Left ventricle myocardium inferior (tissue), 1 donor: ENCODE measurements around the gene EVA1C. TPM values are rescaled to one million over a fixed set of nuclear protein-coding genes. Genes with fewer than 3 reads are reported as not detected.
"Not testable (repeated sequence)": the region's sequence is repeated elsewhere in the genome, so short reads cannot be mapped to it uniquely, and the experiment has no call there.

ENCODE experiments used
- DNase-seq: peaks from one replicate; pipeline ENCODE4 v3.0.0-alpha.2; 2020
- H3K27ac ChIP-seq: fragments of 200-600 bp; replicated peaks from 2 replicates; pipeline ENCODE4 v1.8.0; 2021
- H3K27me3 ChIP-seq: fragments of 200-600 bp; 2 replicates; pipeline ENCODE4 v1.8.0; 2021; ENCODE audit warnings: low read depth
- H3K36me3 ChIP-seq: fragments of 200-600 bp; 2 replicates; pipeline ENCODE4 v1.8.0; 2021
- H3K4me1 ChIP-seq: fragments of 200-600 bp; 2 replicates; pipeline ENCODE4 v1.8.0; 2021
- H3K4me3 ChIP-seq: fragments of 200-600 bp; 2 replicates; pipeline ENCODE4 v1.8.0; 2021; ENCODE audit warnings: mild to moderate bottlenecking, moderate library complexity
- H3K9me3 ChIP-seq: fragments of 200-600 bp; replicated peaks from 2 replicates; pipeline ENCODE4 v1.8.0; 2021
- intact Hi-C: fragments of 100-400 bp; cut with micrococcal nuclease; formaldehyde crosslinking; loops from one replicate; pipeline ENCODE4 v1.11.0; 2022
- total RNA-seq: library from RNA; stranded (reverse); fragmentation: NEBNext Ultra II Directional; extraction: Animal tissue kit (Norgen Biotek cat#: 25700); gene quantifications from one replicate; pipeline ENCODE4 v1.2.1, GENCODE V29; 2021
- TF ChIP-seq, protein P1 (sequence below): fragments of 200-600 bp; IDR thresholded peaks from 2 replicates; pipeline ENCODE4 v1.8.0; 2021; ENCODE audit warnings: antibody characterized with exemption, mild to moderate bottlenecking, borderline replicate concordance
- donor health status: DM: no; HTN: yes; CAD: no; lungs with severe emphysema.

The EVA1C gene
- total RNA-seq, 1 donor from 2014 or later, result 13.9 TPM

GRCh38 chr21:32437729-32438128 is 25.2 kb downstream of the EVA1C start:
- Histone ChIP-seq H3K27ac (peak overlapping the region; percentile 19), H3K36me3 (peaks cover 4% of the 10 kb centered on the region), H3K4me3 (no peak overlapping the region), H3K27me3 (no peaks in the 10 kb centered on the region), H3K4me1 (peaks cover 64% of the 10 kb centered on the region), H3K9me3 (no peaks in the 10 kb centered on the region)
- TF ChIP-seq, protein P1, sequence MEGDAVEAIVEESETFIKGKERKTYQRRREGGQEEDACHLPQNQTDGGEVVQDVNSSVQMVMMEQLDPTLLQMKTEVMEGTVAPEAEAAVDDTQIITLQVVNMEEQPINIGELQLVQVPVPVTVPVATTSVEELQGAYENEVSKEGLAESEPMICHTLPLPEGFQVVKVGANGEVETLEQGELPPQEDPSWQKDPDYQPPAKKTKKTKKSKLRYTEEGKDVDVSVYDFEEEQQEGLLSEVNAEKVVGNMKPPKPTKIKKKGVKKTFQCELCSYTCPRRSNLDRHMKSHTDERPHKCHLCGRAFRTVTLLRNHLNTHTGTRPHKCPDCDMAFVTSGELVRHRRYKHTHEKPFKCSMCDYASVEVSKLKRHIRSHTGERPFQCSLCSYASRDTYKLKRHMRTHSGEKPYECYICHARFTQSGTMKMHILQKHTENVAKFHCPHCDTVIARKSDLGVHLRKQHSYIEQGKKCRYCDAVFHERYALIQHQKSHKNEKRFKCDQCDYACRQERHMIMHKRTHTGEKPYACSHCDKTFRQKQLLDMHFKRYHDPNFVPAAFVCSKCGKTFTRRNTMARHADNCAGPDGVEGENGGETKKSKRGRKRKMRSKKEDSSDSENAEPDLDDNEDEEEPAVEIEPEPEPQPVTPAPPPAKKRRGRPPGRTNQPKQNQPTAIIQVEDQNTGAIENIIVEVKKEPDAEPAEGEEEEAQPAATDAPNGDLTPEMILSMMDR, result no peak
- DNase-seq, result no peak
- intact Hi-C loops, result no loop called here

DNA sequence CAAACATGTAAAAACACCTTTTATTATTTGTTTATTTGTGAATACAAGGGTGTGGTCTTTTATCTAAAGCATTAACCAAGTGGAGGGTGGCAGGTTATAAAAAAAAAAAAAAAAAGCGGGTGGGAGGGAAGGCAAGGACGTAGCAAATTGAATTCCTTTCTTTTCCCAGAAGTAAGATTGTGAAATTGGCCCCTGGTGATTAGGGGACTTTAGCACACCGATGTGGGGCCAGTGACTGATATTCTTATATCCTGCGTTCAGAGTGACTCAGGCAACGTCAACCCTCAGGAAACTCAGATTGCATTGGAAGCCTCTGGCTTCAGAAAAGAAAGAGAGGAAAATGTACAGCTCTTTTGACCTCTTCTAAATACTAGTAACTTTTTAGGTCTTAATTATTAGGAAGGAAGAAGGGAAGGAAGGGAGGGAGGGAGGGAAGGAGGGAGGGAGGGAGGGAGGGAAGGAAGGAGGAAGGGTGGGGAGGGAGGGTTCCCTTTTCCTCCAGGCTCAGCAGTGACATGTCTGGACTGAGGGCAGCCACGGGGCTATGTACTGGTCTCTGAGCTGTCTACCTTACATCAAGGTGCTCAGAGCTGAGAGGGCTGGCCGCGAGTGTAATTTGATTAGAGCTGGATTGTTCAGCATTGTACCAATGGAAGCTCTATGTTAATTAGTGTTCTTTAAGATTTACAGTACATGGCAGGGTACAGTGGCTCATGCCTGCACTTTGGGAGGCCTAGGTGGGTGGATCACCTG is 30.2 kb downstream of the EVA1C start:
- intact Hi-C loops, result no loop called here
- TF ChIP-seq, protein P1, result no peak
- Histone ChIP-seq H3K27ac (no peak overlapping the region), H3K36me3 (peaks cover 16% of the 10 kb centered on the region), H3K27me3 (no peaks in the 10 kb centered on the region), H3K4me3 (no peak overlapping the region), H3K4me1 (peaks cover 37% of the 10 kb centered on the region), H3K9me3 (peaks cover 13% of the 10 kb centered on the region)
- DNase-seq, result no peak

- TF ChIP-seq, protein P1, result no peak
- no peak overlapping the region for H3K27ac ChIP-seq
- H3K4me3 ChIP-seq, result no peak overlapping the region
- intact Hi-C loops, result no loop called here
- H3K4me1 ChIP-seq, result peaks cover 49% of the 10 kb centered on the region
- no peaks in the 10 kb centered on the region for H3K27me3 ChIP-seq
- DNase-seq, result no peak
- peaks cover 12% of the 10 kb centered on the region for H3K36me3 ChIP-seq
- peaks cover 13% of the 10 kb centered on the region for H3K9me3 ChIP-seq
These were observed 32.6 kb downstream of the EVA1C start for GRCh38 chr21:32445101-32445500.

- H3K27me3 ChIP-seq, H3K4me3 ChIP-seq, DNase-seq, intact Hi-C loops: not testable (repeated sequence)
- Histone ChIP-seq H3K36me3 (peaks cover 12% of the 10 kb centered on the region), H3K27ac (peak overlapping the region; percentile 19), H3K9me3 (peaks cover 13% of the 10 kb centered on the region), H3K4me1 (peaks cover 58% of the 10 kb centered on the region)
These were observed 33.9 kb downstream of the EVA1C start for GRCh38 chr21:32446440-32446839.

- DNase-seq, result no peak
- H3K27ac ChIP-seq, result no peak overlapping the region
- intact Hi-C loops, result no loop called here
- peaks cover 13% of the 10 kb centered on the region for H3K9me3 ChIP-seq
- no peaks in the 10 kb centered on the region for H3K27me3 ChIP-seq
- H3K36me3 ChIP-seq, result peaks cover 12% of the 10 kb centered on the region
- peaks cover 59% of the 10 kb centered on the region for H3K4me1 ChIP-seq
- no peak overlapping the region for H3K4me3 ChIP-seq
- TF ChIP-seq, protein P1, result no peak
These were observed 34.7 kb downstream of the EVA1C start for GRCh38 chr21:32447224-32447623.

- Histone ChIP-seq H3K9me3 (peaks cover 3% of the 10 kb centered on the region), H3K36me3 (peaks cover 4% of the 10 kb centered on the region), H3K27me3 (no peaks in the 10 kb centered on the region), H3K4me3 (no peak overlapping the region), H3K4me1 (peaks cover 59% of the 10 kb centered on the region), H3K27ac (no peak overlapping the region)
- TF ChIP-seq, protein P1, result no peak
- intact Hi-C loops, result no loop called here
- DNase-seq, result no peak
These were observed 36.5 kb downstream of the EVA1C start for GRCh38 chr21:32448803-32449594.

DNA sequence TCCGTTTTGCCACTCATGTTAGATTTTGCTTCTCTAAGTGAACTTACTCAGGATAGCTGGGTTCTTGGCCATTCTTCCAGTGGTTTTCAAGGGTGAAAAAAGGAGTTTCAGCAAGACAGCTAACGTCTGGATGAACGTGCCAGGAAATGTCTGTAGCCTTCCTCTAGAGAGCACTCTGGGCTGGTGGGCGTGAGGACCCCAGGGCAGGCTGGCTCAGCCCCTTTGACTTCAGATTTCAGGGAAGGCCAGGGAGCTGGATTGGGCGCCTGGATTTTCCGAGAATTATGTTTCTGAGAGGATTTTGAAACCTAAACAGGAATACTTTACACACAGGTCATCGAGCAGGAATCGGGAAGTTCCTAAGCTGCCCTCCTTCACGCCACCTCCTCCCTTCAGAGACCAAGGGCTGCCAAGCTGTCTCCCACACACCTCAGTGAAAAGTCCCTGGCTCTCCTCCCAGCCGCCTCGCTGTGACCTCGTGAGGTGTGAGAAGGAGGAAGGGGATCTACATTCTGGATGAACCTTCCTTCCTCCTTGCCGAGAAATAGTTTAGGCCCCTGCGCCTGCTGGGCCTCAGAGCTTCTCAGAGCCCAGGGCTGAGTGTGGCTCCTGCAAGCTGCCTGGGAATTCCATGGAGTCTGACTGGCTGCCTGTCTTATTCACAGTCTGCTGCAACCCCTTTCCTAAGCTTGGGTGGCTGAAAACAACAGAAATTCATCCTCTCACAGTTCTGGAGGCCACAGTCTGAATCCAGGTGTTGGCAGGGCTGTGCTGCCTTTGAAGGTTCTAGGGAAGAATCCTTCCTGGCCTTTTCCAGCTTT is 38.6 kb downstream of the EVA1C start:
- H3K9me3 ChIP-seq, intact Hi-C loops, H3K27me3 ChIP-seq: not testable (repeated sequence)
- Histone ChIP-seq H3K27ac (peak overlapping the region; percentile 84), H3K36me3 (peaks cover 12% of the 10 kb centered on the region), H3K4me3 (peak overlapping the region; percentile 2), H3K4me1 (peaks cover 66% of the 10 kb centered on the region)
- peak; percentile 66 for DNase-seq

GRCh38 chr21:32452191-32452590 is 39.7 kb downstream of the EVA1C start:
- H3K27me3 ChIP-seq, H3K9me3 ChIP-seq, H3K36me3 ChIP-seq, intact Hi-C loops, DNase-seq, H3K4me3 ChIP-seq: not testable (repeated sequence)
- peak overlapping the region; percentile 84 for H3K27ac ChIP-seq
- H3K4me1 ChIP-seq, result peaks cover 67% of the 10 kb centered on the region
